ENCODE data around the gene HBS1L.

Gene HBS1L

GRCh38 chr6:134920422-134920821, 134.2 kb downstream of the HBS1L start:
- Histone ChIP-seq H3K27me3 (ENCODE audit: control insufficient read depth in 1 of 2, insufficient read depth in 2 of 2, low read length in 2 of 2) (no peaks in the 10 kb centered on the region), H3K9ac (ENCODE audit: low read length in 2 of 2) (no peak overlapping the region), H3K4me3 (ENCODE audit: low read length in 2 of 2) (no peak overlapping the region), H3K9me3 (ENCODE audit: control insufficient read depth in 2 of 2, low read length in 2 of 2) (no peaks in the 10 kb centered on the region), H3K36me3 (ENCODE audit: control insufficient read depth in 2 of 2, insufficient read depth in 2 of 2, low read length in 2 of 2) (peaks cover 0 to 3% of the 10 kb centered on the region in 2 donors), H3K4me1 (ENCODE audit: control insufficient read depth, insufficient read depth, low read length) (no peaks in the 10 kb centered on the region), H3K27ac (ENCODE audit: low read length) (no peak overlapping the region)

- H3K4me3 ChIP-seq (ENCODE audit: low read length in 2 of 2), result no peak overlapping the region
- no peaks in the 10 kb centered on the region for H3K27me3 ChIP-seq (ENCODE audit: control insufficient read depth in 1 of 2, insufficient read depth in 2 of 2, low read length in 2 of 2)
- peaks cover 0 to 3% of the 10 kb centered on the region in 2 donors for H3K36me3 ChIP-seq (ENCODE audit: control insufficient read depth in 2 of 2, insufficient read depth in 2 of 2, low read length in 2 of 2)
- no peaks in the 10 kb centered on the region for H3K9me3 ChIP-seq (ENCODE audit: control insufficient read depth in 2 of 2, low read length in 2 of 2)
- no peak overlapping the region for H3K9ac ChIP-seq (ENCODE audit: low read length in 2 of 2)
- H3K4me1 ChIP-seq (ENCODE audit: control insufficient read depth, insufficient read depth, low read length), result no peaks in the 10 kb centered on the region
- H3K27ac ChIP-seq (ENCODE audit: low read length), result no peak overlapping the region
Observed at GRCh38 chr6:134918418-134918961, 136.1 kb downstream of the HBS1L start.

GRCh38 chr6:134911547-134911946, 143.1 kb downstream of the HBS1L start:
- Histone ChIP-seq H3K4me3 (ENCODE audit: low read length in 2 of 2) (no peak overlapping the region), H3K27me3 (ENCODE audit: control insufficient read depth in 1 of 2, insufficient read depth in 2 of 2, low read length in 2 of 2) (no peaks in the 10 kb centered on the region), H3K9ac (ENCODE audit: low read length in 2 of 2) (no peak overlapping the region), H3K27ac (ENCODE audit: low read length) (no peak overlapping the region), H3K4me1 (ENCODE audit: control insufficient read depth, insufficient read depth, low read length) (no peaks in the 10 kb centered on the region), H3K9me3 (ENCODE audit: control insufficient read depth in 2 of 2, low read length in 2 of 2) (no peaks in the 10 kb centered on the region), H3K36me3 (ENCODE audit: control insufficient read depth in 2 of 2, insufficient read depth in 2 of 2, low read length in 2 of 2) (no peaks in the 10 kb centered on the region)

GRCh38 chr6:134910593-134910935, 144.1 kb downstream of the HBS1L start:
- no peak overlapping the region for H3K27ac ChIP-seq (ENCODE audit: low read length)
- no peaks in the 10 kb centered on the region for H3K9me3 ChIP-seq (ENCODE audit: control insufficient read depth in 2 of 2, low read length in 2 of 2)
- no peaks in the 10 kb centered on the region for H3K36me3 ChIP-seq (ENCODE audit: control insufficient read depth in 2 of 2, insufficient read depth in 2 of 2, low read length in 2 of 2)
- no peak overlapping the region for H3K4me3 ChIP-seq (ENCODE audit: low read length in 2 of 2)
- no peak overlapping the region for H3K9ac ChIP-seq (ENCODE audit: low read length in 2 of 2)
- H3K4me1 ChIP-seq (ENCODE audit: control insufficient read depth, insufficient read depth, low read length), result no peaks in the 10 kb centered on the region
- no peaks in the 10 kb centered on the region for H3K27me3 ChIP-seq (ENCODE audit: control insufficient read depth in 1 of 2, insufficient read depth in 2 of 2, low read length in 2 of 2)
